ENCODE measurements around the gene DGKB. TPM values are rescaled to one million over a fixed set of nuclear protein-coding genes. Genes with fewer than 3 reads are reported as not detected.

Gene DGKB
- polyA plus RNA-seq, 1 experiment = 0.04 TPM

DNA sequence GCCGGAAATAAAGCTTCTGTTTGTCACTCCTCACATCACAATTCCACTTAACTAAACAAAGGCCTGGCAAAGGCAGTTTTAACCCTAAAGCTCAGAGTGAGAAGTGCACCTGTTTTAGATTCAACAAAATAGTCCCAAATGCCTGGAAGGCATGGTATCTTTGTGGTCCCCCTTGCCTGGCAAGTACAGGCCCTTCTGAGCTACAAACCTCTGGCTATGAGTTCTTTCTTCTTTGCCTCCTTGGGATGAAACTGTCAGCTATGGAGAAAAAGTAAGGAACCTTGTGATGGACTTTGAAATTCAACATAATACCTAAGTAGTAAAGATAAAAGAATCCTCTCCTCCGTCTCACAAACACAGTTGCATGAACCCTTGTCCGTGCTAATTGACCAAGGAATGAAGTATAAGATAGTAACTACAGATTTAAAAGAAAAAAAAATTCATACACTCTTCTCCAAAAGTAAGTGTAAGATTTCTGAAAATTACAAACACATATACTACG lies 668.6 kb downstream of the DGKB start:
- Histone ChIP-seq H3K4me3 (ENCODE audit: low read depth, low read length) (no peak overlapping the region), H3K27me3 (ENCODE audit: control insufficient read depth, insufficient read depth, low read length) (no peaks in the 10 kb centered on the region), H3K27ac (ENCODE audit: low read depth, low read length) (no peak overlapping the region), H3K9me3 (ENCODE audit: control insufficient read depth, insufficient read depth, low read length) (no peaks in the 10 kb centered on the region)
- DNase-seq (ENCODE audit: low read depth, low spot score) = no peak
- no peak for TF ChIP-seq CTCF (IDR thresholded peaks at IDR 0.05; ENCODE audit: low read depth, low read length)
- CTCF ChIA-PET = no interaction called here
- POLR2A ChIA-PET = no interaction called here

DNA sequence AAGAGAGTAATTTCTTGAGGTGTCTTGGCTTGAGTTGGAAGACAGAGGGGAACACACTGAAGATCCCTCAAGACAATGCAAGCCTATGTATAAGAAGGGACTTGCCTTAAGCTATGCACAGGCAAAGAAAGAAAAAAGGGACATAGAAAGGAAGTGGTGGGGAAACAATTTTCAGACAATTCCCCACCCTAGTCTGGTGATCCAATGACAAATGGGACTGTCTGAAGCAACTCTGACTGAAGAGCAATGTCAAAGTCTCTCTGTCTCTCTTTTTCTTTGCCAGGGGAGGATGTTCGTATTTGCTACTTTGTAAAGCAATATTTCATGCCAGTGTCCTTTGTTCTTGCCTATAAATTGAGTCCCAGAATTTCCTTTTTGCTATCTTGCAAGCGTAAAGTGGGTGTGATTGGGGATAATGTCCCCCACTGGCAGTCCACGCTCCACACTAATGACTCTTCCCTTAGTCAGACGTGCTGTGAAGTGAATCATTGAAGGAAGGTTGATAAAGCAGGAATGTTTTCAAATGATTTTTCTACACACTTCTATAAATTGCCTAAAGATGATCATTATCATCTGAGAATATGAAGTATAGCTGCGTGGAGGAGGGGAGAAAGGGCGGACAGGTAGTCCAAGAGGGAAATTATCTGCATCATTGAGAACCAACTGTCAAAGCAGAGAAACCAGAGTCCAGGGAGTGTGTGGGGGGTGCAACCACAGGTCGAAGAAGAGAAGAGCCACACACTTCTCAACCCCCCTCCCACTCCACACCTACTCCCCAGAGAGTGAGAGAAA lies 669.3 kb downstream of the DGKB start:
- TF ChIP-seq CTCF (IDR thresholded peaks at IDR 0.05; ENCODE audit: low read depth, low read length) = no peak
- H3K27ac ChIP-seq (ENCODE audit: low read depth, low read length) = no peak overlapping the region
- no peaks in the 10 kb centered on the region for H3K27me3 ChIP-seq (ENCODE audit: control insufficient read depth, insufficient read depth, low read length)
- CTCF ChIA-PET = no interaction called here
- H3K9me3 ChIP-seq (ENCODE audit: control insufficient read depth, insufficient read depth, low read length) = no peaks in the 10 kb centered on the region
- no peak for DNase-seq (ENCODE audit: low read depth, low spot score)
- no peak overlapping the region for H3K4me3 ChIP-seq (ENCODE audit: low read depth, low read length)
- POLR2A ChIA-PET = no interaction called here

GRCh38 chr7:14229047-14229446 lies 673.5 kb downstream of the DGKB start:
- Histone ChIP-seq H3K27ac (ENCODE audit: low read depth, low read length) (no peak overlapping the region), H3K9me3 (ENCODE audit: control insufficient read depth, insufficient read depth, low read length) (no peaks in the 10 kb centered on the region), H3K27me3 (ENCODE audit: control insufficient read depth, insufficient read depth, low read length) (no peaks in the 10 kb centered on the region), H3K4me3 (ENCODE audit: low read depth, low read length) (no peak overlapping the region)
- DNase-seq (ENCODE audit: low read depth, low spot score) = no peak
- TF ChIP-seq CTCF (IDR thresholded peaks at IDR 0.05; ENCODE audit: low read depth, low read length) = no peak
- ChIA-PET POLR2A (no interaction called here), CTCF (interaction anchor here (0.6 kb wide), 1 partner anchor 874 kb away, joined by 3 read pairs; no protein-coding TSS in a partner anchor)

DNA sequence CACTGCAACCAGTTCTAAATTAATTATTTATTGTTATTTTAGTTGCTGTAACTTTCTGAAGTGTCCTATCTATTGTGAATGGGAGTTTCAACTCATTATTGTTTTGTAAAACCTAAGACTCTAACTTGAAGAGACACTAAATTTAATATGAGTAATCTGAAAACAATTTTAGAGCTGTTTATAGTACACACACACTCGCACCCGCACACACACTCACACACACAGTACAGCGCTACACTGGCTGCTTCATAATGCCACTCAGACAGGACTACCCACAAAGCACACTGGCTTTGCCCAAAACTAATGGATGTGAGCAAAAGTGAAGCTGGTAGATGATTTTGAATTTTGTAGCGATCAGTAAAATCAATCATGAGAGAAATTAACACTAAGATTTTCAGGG lies 674.2 kb downstream of the DGKB start:
- H3K27ac ChIP-seq (ENCODE audit: low read depth, low read length) = no peak overlapping the region
- no peak for TF ChIP-seq CTCF (IDR thresholded peaks at IDR 0.05; ENCODE audit: low read depth, low read length)
- ChIA-PET POLR2A (no interaction called here), CTCF (interaction anchor here (0.6 kb wide), 1 partner anchor 873 kb away, joined by 3 read pairs; no protein-coding TSS in a partner anchor)
- DNase-seq (ENCODE audit: low read depth, low spot score) = no peak
- no peaks in the 10 kb centered on the region for H3K9me3 ChIP-seq (ENCODE audit: control insufficient read depth, insufficient read depth, low read length)
- H3K4me3 ChIP-seq (ENCODE audit: low read depth, low read length) = no peak overlapping the region
- no peaks in the 10 kb centered on the region for H3K27me3 ChIP-seq (ENCODE audit: control insufficient read depth, insufficient read depth, low read length)

GRCh38 chr7:14226126-14226525 lies 676.4 kb downstream of the DGKB start:
- Histone ChIP-seq H3K27me3 (ENCODE audit: control insufficient read depth, insufficient read depth, low read length) (no peaks in the 10 kb centered on the region), H3K9me3 (ENCODE audit: control insufficient read depth, insufficient read depth, low read length) (no peaks in the 10 kb centered on the region), H3K4me3 (ENCODE audit: low read depth, low read length) (no peak overlapping the region), H3K27ac (ENCODE audit: low read depth, low read length) (no peak overlapping the region)
- no peak for DNase-seq (ENCODE audit: low read depth, low spot score)
- no peak for TF ChIP-seq CTCF (IDR thresholded peaks at IDR 0.05; ENCODE audit: low read depth, low read length)
- ChIA-PET POLR2A (no interaction called here), CTCF (interaction anchor here (0.5 kb wide), 1 partner anchor 946 kb away, joined by 3 read pairs; no protein-coding TSS in a partner anchor)

All from AG04450 (cell line).